GM19035 (cell line): ENCODE results near the gene U2SURP.

Experiments
- ATAC-seq: cut with Tn5 transposase; IDR thresholded peaks from one replicate; pipeline ENCODE4 v1.9.1; 2021; ENCODE audit not compliant: unreplicated experiment

The U2SURP gene

DNA sequence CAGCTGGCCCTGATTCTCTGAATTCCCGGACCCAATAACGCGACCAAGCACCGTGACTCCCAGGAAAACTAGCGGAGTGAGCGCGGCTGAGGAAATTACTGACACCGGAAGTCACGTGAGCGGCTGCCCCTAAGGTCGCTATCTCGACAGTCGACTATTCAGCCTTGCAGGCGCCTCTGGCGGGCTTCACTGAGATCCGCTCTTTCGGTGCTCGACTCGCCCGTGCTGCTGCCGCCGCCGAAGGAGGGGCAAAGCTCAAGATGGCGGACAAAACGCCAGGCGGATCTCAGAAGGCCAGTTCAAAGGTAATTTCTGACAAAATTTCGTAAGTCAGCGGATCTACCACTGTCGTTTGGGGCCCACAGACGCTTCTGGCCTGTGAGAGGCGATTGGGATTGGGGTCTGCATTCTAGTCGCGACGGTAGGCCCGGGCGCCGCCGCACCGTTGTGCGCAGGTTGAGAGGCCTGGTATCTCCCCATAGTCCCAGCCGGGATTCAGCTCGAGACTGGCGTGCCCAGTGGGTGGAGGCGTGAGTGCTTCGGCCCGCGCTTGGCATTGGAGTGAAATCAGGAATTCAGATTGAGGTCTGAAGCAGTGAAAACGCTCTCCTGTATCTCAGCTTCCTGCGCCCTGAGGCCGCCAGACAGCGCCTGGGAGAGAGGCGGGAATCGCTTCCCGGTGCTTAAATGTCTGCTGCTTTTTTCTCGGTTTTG lies at the start of gene U2SURP:
TSS of gene U2SURP (plus strand) at position 202 of the 714 bp plus-strand sequence. CDS start at position 261, 59 bp downstream.
- peak; percentile 87 for ATAC-seq

DNA sequence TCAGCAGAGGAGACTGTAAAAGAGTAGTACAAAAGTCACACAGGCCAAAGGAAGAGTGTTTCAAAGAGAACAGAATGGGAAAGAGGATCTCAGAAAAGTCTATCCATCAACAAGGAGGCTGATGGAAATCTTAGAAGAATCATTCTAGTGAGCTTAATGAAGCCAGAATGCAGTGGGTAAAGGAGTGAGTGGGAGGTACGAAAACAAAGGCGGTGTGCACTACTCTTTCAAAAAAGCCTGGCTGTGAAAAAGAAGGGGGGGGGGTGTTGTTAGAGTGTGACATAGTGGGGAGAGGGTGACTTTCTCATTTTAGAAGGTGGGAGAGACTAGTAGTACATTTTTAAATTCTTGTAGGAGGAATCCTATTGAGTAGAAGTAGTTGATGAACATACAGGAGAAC lies 49.6 kb upstream of the U2SURP start:
- no peak for ATAC-seq

GRCh38 chr3:142952272-142953193 lies 48.8 kb upstream of the U2SURP start:
- ATAC-seq = no peak

DNA sequence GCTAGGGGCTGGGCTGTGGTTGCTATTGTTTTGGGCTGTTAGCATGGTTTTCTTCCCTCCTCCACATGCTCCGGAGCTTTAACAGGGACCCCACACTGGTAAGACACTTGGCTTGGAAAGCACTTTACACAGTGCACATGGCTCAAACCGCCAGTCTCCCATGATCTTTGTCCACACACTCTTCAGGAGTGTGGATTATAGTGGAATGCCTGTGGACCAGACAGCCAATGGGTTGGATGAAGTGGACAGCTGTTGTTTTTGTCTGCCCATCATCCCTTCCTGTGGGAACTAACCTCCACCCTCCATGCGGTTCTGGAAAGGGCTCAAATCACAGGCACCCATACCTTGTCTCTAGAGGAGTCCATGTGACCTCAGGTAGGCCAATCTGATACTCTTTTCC lies 47.9 kb upstream of the U2SURP start:
- no peak for ATAC-seq

GRCh38 chr3:142958707-142959106 lies 42.7 kb upstream of the U2SURP start:
- no peak for ATAC-seq

GRCh38 chr3:142960322-142960850 lies 41.0 kb upstream of the U2SURP start:
- ATAC-seq = no peak

DNA sequence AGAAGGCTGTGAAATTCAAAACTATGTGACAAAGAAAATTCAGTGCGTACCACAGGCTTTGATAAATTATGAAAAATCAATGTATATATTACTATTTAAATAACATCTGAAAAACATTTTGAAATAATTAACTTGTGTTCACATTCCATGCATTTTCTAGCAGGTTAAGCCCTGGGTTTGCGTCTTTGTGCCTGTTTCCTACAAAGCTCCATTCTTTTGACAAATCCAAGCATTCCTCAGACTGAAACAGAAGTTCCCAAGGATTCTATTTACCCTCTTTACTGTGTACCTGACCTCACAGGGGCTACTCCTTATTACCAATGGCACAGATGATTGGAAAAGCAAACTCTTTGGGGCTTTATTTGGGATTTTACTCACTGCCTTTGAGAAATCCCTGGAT lies 39.8 kb upstream of the U2SURP start:
- no peak for ATAC-seq

DNA sequence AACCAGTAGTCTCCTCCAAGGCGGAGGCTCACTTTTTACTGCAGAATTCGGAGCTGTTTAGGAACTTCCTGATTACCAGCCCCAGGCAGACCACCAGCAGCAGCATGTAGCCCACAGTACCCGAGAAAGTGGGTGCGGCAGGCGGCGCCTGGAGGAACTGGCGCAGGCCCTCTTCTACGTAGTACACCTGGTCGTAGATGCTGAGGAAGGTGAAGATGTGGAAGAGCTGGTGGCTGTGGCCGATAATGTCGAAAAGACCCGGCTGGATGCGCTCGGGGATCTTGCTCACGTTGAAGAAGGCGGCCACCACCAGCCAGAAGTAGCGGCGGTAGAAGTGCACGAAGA lies 39.2 kb upstream of the U2SURP start:
- ATAC-seq = no peak

- ATAC-seq = no peak
Measured at GRCh38 chr3:142962520-142963233, 38.7 kb upstream of the U2SURP start.

GRCh38 chr3:142963234-142963515 lies 38.2 kb upstream of the U2SURP start:
- peak; percentile 18 for ATAC-seq

GRCh38 chr3:142963516-142964448 lies 37.6 kb upstream of the U2SURP start, which contains the start of gene PAQR9:
Gene PAQR9 (minus strand): TSS chr3:142963674. CDS start chr3:142963336, 338 bp downstream.
- peak; percentile 55 for ATAC-seq

- no peak for ATAC-seq
Measured at GRCh38 chr3:142965581-142965980, 35.8 kb upstream of the U2SURP start.

DNA sequence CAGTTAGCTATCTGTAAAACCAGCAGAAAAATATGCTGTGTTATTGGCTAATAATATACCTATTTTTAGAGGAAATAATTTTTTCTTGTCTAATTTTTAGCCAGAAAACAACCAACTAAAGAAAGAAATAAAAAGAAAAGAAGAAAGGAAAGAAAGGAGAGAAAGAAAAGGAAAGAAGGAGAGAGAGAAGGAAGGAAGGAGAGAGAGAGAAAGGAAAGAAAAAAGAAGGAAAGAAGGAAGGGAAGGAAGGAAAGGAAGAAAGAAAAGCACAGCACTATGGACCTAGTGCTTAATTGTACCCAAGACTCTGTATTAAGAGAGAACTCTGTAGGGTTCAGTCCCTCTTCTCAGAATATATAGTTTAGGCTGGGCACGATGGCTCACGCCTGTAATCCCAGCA lies 34.6 kb upstream of the U2SURP start:
- no peak for ATAC-seq

DNA sequence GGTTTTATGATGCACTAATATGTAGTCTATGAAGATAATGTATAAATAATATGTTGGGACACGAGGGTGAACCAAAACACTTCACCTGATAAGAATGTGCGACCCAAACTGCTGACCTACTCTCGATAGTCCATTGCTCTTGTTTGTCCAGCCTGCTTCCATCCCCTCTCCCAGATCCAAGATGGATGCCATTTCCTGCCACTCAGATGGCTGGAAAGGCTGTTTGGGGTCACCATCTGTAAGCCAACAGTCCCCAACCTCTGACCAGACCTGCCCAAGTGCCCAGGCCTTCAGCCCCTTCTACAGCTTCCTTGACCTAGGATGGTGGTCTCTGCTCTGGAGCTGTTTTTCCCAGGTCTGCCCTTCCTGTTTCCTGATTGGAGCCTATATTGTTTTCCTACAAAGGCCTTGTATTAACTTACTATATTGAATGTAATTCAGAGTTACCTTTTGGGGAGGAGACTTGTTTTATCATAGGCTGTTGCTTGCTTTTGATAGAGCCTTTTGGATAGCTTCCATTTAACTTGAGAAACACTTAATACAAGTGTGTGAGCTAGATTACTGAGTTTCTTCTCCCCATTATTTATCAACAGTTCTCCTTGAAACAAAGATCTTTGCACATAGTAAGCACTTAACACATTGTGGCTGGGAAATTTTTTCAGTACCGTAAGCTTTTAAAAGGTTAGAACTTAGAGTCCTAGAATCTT lies 32.9 kb upstream of the U2SURP start:
- ATAC-seq = no peak

DNA sequence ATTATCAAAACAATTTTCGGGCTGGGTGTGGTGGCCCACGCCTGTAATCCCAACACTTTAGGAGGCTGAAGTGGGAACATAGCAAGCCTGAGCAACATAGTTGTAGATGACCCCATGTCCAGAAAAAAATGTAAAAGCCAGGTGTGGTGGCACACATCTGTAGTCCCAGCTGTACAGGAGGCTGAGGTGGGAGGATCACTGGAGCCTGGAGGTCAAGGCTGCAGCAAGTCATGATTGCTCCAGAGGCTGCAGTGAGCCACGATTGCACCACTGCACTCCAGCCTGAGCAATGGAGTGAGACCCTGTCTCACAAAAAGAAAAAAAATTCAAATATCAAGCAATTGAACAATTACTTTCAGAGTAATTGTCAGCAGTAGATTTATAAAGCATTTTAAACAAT lies 29.9 kb upstream of the U2SURP start:
- ATAC-seq = no peak

- ATAC-seq = no peak
Measured at GRCh38 chr3:142972092-142972753, 29.1 kb upstream of the U2SURP start.

DNA sequence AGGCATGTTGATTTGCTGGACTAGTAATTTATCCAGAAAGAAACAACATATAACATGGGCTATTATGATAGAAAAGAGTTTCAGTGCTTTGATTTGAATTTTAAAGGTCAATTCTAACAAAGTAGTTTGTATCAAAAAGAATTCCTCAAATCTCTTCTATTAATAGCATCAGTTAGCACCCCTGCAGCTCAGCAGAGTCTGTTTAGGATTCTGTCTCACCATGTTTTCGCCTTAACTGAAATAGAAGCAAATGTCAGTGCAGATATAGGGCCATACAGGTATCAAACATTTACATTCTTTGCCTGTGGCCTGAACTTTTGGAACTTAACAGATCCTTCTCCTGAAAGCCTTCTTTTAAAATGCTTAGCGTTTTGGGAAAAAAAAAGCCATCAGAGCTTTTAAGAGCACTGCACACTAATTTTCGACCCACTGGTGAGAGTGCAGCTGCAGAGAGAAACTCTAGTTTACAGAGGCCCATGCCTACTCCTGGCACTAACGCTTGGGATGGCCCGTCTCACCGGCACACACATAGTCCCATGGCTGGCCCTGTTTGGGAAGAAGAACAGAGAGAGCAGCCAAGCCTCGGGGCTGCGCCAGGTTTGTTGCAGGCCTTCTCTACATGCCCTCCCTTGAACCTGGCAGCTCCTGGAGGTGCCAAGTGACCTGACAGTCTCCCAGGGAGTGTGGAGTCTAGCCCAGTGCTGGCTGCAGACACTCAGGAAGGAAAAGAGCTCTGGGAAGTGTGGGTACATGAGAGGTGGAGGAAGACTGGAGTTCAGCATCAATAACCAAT lies 28.0 kb upstream of the U2SURP start:
- ATAC-seq = no peak

GRCh38 chr3:142975316-142975995 lies 25.9 kb upstream of the U2SURP start:
- ATAC-seq = no peak
